Astrocyte of the hippocampus (primary cell): ENCODE results near the gene PRSS27.

Source experiments
- DNase-seq: peaks from one replicate; pipeline ENCODE4 v3.0.0; 2011; ENCODE audit warnings: low read depth, low spot score

PRSS27 gene

DNA sequence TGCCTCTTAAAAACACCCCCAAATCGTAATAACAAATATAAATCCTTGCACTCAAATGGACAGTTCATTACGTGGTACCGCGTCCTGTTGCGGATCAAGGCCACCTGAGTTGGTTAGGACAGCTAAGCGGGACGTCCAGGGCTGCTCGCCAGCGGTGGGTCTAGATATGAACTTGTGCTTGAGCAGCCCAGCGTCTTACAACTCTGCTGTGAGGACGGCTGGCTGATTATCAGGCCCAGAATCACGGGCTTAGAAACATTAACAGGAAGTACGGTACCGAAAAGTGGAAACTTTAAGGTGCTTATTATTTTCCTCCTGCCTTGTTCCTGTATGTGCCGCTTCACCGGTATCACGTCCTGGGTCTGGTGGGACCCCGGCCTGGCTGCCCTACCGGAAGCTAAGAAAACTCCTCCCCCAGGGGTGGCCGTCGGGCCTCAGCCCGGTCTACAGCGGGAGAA lies 31.6 kb upstream of the PRSS27 start:
- DNase-seq = no peak

DNA sequence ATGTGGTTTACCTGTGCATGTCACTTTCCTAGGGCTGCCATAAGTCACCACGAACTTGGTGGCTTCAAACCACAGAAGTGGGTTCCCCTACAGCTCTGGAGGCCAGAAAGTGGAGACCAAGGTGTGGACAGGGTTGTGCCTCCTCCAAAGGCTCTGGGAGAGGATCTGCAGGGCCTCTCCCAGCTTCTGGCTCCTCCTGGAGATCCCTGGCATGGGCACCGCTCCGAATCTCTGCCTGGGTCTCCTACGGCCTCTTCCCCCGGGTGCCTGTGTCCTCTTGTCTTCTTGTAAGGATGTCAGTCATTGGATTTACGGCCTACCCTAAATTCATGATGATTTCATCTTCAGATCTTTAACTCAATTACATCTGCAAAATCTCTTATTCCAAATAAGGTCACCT lies 29.9 kb upstream of the PRSS27 start:
- DNase-seq = no peak

DNA sequence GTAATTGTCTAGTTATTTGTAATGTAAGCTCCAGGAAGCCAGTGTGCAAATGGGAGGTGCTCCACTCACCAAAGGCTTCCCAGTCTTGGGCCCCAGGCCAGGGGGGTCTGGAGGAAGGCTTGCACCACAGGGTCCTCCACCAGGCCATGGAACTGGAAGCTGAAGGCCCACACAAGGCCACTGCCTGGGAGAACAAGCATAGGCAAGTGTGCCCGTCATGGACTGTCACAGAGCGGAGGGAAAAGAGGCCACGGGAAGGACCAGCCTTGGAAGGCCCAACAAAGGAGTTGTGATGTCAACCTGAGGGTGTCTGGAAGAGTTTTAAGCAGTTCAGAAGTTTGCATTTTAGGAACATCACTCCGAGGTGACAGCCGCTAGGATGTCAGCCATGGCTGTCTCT lies 29.5 kb upstream of the PRSS27 start:
- no peak for DNase-seq

DNA sequence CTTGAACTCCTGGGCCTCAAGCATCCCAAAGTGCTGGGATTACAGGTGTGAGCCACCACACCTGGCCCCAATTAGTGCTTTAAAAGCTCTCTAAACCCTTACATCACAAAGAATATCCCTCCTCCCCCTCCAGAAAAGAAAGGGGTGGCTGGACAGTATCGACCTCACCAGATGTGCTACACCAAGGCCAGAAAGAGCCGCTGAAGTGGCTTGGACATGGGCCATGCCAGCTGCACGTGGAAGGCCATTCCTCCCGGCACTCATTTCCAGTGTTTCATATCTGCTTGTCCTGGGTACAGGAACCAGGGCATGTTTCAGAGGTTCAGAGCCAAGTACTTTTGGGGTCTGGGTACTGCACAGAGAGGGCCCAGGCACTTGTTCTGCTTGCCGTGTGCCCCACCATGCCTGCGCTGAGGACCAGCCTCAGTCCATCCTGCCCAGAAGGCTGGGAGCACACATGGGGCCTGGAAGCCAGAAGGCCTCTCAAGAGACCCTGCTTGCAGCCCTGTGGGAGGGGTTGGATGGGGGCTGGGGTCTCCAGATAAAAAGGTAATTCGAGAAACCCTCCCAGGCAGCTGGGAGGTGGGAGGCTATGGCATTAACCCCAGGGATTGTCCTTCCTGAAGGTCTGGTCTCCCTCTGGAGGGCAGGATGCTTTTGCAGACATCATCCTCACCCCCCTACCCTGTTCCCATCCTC lies 28.9 kb upstream of the PRSS27 start:
- no peak for DNase-seq

DNA sequence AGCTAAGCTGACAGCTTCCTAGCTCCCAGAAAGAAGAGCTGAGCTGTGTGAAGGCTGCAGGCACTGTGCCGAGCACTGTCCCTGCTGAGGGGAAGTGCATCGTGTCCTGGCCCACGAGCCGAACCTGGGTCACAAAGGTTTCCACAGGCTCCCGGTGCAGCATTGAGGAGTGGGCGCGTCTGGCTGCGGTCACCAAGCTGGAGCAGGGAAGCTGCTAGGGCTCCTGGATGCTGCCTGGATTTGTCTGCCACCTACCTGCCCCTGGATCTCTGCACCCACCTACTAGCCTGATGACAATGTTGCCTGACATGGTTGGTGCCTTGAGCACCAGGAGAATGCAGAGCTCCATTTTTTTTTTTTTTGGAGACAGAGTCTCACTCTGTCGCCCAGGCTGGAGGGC lies 25.9 kb upstream of the PRSS27 start:
- no peak for DNase-seq

DNA sequence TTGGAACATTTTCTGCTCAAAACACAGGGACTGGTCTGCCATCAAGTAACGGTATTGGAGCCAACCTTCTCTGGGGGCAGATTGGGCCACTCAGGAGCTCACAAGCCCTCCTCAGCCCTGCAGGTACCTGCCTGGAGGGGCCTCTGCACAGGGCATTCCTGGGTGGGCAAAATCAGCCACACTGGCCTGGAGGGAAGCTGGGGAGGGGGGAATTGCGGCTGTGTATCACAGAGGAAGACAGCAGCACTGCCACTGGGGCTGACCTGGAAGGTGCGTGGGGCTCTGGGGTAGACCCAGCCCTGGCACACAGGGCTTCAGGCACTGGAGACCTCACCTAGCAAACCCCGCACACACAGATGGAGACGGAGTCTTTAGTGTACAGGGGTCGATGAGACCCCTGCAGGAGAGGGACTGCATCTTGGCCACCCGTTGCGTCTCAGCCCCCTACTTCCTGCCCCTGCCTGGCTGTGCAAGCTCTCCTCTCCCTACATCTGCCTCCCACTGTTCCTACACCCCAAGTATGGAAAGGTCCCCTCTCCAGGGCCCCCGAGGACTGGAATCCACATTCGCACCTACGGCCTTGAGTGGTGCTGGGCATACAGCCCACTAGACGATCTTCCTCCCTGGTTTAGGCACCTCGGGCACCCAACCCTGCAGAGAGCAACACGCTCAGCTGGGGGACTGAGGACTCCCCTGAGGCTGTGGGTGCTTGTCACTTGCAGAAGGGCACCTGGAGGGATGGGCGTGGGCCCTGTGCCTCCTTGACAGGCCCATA lies 25.3 kb upstream of the PRSS27 start:
- no peak for DNase-seq

DNA sequence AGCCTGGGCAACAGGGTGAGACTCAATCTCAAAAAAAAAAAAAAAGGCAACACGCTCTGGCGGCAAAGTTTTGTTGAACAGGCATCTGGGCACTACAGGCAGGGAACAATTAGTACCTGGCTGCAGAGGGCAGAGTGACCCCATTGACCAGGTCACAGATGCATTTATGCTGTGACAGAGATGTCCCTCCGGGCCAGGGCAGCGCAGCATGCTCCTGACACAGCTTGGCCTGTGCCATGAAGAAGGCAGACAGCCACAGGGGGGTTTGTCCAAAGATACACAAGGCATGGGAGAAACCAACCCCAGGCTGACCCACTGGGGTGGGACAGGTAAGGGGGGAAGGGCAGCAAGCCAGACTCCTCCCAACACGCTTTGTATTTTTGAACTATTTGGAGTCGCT lies 24.7 kb upstream of the PRSS27 start:
- no peak for DNase-seq

DNA sequence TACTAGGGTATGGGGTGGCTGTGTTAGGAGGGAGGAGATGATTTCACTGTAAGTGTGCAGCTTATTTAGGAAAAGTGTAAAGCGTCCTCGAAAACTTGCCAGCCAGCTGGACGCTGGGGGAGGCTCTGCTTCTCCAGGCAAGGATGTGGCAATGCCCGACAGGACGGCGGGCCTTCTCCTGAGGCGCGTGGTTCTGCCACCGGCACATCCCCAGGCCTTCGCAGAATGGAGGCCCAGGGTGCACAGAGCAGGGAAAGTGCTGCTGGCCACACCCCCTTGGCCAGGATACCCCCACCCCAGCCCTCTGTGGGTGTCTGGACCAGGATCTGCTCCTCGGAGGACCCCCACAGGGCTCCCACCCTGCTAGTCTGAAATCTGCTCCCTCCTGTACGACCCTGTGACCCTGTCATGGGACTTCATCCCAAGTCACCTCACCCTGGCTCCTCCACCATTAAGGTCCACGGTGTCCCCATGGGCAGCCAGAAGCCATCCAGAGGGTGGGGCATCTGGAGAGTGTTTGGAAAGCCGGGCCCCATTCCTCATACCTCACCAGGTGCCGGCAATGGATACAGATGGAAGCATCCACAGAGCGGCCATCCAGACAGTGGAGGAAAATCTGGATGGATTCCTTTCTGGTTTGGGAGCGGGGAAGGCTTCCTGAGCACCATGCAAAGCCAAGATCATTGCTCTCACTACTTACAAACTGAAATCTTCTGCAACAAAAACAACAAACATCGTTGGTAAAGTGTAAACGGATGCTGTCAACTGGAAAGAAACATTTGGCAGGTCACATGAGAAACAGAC lies 23.2 kb upstream of the PRSS27 start:
- no peak for DNase-seq

DNA sequence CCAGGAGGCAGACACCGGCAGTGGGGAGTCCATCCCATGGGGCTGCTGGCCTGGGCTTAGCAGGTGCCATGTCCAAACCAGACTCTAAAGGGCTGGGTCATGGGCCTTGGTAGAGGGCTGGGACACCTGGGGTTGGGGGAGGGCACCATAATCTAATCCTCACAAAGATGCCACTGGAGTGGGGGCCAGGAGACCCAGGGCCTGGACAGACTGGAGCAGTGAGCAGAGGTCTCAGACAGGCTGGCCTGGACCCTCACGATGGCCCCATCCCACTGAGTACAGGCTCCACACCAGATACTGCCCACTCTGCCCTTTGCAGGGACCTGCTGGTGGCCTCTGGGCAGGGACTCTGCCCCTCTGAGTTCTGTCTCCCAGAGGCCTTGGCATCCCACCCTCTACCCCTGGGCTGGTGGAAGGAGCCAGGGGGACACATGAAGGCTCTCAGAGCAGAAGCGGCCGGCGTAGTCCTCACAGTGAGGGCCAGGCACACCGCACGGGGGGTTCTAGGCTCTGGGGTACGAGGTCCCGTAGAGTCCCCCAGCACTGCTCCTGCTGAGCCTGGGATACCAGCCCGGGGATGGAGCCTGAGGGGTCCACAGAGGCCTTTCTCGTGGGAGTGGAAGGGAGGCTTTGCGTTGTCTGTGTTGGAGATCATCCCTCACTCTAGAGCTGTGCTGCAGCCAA lies 22.4 kb upstream of the PRSS27 start:
- DNase-seq = no peak

DNA sequence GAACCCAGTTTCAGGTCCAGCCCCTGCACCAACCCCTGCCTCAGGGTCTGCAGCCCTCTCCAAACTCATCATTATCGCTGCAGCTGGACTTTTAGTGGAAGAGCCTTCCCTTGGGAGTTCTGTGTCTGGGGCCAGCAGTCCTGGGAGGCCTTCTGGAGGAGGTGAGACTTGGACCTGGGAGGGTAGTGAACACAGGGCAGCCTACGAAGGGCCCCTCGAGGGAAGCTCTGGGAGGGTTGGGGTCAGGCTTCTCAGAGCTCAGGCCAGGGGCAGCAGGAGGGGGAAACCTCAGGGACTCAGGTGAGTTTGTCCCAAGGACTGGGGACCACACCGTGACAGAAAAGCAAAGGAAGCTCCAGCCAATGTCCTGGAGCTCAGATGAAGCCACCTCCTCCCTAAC lies 21.1 kb upstream of the PRSS27 start:
- DNase-seq = no peak

DNA sequence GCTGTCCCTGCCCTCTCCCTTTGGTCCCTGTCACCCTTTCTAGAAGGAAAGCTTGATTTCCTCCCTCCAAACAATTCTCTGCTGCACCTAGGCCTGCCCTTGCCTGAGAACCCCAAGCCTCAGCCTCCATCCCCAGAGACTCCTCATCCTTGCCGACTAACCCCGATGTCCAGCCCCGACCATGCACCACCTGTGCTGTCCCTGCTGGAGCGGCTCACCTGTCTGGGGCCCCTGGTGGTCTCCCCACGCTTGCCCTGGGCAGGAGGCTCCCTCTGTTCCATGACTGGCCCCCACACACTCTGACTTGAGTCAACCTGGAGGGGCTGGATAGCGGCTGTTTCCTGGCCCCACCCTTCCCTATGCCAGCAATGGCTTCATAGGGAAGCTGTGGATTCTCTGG lies 20.5 kb upstream of the PRSS27 start:
- no peak for DNase-seq

DNA sequence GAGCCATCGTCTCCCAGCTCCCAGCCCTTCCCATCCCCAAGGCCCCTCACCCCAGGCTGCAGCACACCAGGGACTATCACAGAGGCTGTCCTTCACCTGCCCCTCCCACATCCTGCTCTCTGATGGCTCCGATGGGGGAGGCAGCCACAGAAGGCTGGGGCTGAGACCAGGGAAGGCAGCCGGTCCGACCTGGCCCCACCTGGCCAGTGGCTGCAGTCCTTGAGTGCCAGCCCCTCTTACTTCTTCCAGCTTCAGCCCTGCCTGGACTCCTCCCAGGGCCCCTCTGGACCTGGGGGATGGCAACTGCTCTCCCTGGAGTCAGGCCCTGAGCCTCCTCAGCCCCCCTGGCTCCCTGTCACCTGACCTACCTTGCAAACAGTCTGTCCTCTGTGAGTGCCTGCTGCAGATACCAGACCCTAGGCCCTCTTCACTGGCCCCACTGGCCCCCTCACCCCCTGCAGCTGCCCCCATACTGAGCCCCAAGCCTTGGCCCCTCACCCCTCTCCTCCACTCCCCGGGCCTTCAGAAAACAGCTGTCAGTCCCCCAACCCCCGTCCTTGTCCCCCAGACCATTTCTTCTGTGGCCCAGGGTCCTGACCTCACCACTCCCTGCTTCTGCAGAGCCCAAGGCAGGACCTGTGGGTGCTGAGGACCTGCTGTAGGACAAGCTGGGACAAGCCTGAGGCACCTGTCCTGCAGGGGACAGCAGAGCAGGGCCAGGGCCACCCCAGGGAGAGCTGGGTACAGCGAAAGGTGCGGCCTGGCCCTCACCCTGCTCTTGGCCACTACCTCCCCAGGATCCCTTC lies 19.8 kb upstream of the PRSS27 start:
- no peak for DNase-seq

DNA sequence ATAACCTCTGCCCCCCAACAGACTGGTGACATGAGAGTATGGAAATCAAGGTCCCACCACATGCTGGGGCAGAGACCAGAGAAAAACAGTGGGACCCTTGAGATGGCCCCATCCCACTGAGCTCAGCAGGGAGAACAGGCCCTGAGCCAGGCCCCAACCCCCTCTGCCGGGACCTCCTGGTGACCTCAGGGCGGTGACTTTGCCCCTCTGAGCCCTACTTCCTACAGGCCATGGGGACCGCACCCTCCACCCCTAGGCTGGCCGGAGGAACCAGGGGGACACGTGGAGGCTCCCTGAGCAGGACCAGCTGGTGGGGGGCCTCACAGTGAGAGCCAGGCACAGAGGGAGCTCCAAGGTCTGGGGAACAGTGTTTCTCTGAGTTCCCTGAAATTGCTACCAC lies 18.6 kb upstream of the PRSS27 start:
- no peak for DNase-seq

DNA sequence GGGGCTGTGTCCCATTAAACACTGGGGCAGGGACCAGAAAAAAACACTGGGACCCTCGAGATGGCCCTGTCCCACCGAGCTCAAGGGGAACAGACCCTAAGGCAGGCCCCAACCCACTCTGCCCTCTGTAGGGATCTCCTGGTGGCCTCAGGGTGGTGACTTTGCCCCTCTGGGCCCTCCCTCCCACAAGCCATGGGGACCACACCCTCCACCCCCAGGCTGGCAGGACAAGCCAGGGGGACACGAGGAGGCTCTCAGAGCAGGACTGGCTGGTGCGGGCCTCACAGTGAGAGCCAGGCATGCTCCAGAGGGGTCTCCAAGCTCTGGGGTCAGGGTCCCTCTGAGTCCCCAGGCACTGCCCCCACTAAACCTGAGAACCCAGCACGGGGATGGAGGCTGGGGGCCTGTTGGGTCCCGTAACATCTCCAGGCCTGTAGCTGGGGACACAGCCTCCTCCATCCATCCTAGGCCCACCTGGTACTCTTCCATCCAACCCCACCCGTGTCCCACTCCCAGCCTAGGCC lies 17.9 kb upstream of the PRSS27 start:
- no peak for DNase-seq

DNA sequence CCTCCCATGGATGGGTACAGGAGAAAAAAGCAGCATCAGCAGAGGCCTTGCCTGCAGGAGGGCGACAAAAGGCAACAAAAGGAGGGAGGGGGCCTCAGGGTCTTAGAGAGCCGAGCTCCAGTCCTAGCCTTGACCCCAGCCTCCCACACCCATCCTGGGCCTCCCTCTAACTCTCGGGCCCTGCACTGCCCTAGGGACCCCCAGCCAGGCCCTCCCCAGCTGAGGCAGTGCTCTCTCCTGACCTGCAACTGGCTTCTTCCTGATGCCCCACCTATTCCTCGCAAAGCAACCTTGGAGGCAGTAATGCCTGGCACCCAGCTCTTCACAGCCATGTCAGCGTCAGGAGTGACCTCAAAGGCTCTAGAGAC lies 17.2 kb upstream of the PRSS27 start:
- DNase-seq = no peak

DNA sequence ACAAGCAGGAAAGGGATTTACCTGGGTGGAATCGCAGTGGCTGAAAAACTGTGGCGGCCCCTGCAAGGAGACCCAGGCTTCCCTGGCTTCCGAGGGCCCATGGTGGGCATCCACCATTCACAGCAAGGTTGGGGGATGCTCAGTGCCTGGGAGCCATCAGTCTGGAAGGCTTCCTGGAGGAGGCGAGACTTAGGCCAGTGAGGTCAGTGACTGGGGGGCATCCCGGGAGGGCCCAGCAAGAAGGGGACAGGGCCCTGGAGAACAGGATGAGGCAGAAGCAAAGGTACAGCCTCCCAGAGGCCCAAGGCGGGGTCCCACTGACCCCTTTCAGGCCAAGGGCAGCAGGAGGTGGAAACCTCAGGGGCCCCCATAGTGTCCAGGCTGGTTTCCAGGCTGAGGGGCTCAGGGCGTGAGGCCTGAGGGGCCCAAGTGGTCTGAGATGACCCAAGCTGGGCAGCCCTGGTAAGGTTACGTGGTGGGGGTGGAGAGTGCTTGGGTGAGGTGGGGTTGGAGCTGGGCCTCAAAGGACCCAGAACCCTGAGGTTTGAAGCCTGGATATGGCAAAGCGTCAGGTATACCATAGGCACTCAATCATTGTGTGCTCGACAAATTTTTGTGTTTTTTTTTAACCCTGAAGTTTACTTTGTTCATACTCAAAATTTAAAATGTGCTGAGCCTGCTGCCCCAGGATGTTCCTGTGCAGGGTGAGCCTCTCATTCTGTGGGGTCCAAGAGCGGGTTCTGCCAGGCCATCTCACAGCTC lies 16.6 kb upstream of the PRSS27 start:
- DNase-seq = no peak

DNA sequence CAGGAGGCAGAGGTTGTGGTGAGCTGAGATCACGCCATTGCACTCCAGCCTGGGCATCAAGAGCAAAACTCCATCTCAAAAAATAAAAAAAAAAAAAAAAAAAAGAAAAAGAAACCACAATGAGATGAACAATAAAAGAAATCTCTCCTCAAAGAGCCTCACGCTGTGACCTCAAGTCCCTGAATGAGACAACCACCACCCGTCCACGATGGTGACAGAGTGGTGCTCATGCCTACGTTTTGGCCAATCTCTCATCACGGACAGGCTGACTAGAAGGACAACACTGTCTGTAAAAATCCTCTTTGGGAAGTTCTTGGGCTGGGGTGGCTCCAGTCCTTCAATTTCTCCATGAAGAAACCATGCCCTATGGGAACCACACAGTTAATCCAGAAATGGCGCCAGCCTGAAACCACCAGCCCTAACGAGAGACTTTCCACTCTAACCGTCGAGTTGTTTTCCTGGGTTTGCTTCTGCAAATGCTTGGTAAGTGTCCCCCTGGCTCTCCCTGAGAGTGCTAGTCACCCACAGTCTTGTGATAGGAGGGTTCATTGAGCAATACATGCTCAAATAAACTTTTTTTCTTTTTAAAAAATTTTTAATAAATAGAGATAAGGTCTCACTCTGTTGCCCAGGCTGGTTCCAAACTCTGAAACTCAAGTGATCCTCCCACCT lies 15.0 kb upstream of the PRSS27 start:
- DNase-seq = no peak

DNA sequence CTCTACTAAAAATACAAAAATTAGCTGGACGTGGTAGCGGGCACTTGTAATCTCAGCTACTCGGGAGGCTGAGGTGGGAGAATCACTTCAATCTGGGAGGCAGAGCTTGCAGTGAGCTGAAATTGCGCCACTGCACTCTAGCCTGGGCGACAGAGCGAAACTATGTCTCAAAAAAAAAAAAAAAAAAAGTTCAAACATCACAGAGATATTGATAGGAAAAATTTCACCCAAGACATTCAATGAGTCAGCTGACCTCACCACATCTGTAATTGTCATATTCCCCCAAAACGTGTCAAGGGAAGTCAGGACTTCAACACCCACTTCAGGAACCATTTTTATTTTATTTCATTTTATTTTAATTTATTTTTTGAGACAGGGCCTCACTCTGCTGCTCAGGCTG lies 8.0 kb upstream of the PRSS27 start:
- DNase-seq = no peak

DNA sequence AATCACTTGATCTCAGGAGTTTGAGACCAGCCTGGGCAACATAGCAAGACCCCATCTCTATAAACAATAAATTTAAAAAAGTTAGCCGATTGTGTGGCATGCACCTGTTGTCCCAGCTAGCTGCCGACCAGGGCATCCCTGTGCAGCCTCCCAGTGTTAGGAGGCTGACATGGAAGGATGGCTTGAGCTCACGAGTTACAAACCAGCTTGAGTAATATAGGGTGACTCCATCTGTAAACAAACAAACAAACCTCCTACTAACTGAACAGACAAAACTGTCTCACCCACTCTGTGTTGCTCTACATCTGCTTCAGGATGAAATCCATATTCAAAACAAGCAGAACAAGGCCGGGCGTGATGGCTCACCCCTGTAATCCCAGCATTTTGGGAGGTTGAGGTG lies 6.9 kb upstream of the PRSS27 start:
- no peak for DNase-seq
